ENCODE results near the gene ABCC12. TPM values are rescaled to one million over a fixed set of nuclear protein-coding genes. Genes with fewer than 3 reads are reported as not detected.

ABCC12 gene
- polyA plus RNA-seq, 1 donor (not counting 4 experiments of a cell fraction or from before 2014, with no cell fraction given), result not detected

DNA sequence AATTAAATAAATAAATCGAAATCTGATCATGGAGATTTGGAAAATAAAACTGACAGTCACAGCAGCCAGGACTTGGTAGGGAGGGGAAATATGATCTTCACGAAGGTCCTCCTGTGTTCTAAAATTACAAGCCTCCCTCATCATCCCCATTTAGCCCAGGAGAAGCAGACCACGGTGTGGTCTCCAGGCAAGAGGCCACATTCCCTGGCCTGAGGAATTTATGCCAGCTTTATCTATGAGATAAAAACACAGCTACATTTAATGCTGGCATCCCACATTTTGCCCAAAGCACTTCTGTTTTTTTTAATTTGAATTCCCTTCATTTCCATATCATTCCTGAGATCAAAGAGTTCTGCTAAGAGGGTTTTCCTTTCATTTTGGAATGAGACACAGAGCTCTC is 43.2 kb downstream of the ABCC12 start:
- dilution Hi-C loops (cut with MboI; ENCODE audit: extremely low pct_ligation_motif_present, low sequenced_read_pairs), result no loop called here
- Histone ChIP-seq H4K20me1 (ENCODE audit: control insufficient read depth, extremely low read depth, insufficient read depth, low read length) (no peaks in the 10 kb centered on the region), H3K27ac (ENCODE audit: control insufficient read depth, insufficient read depth, low read length) (no peak overlapping the region), H3K4me2 (ENCODE audit: control insufficient read depth, extremely low read depth, insufficient read depth, low read depth, low read length) (no peak overlapping the region), H2AFZ (ENCODE audit: control insufficient read depth, low read length) (no peak overlapping the region), H3K9ac (ENCODE audit: control insufficient read depth, extremely low read depth, insufficient read depth, low read length) (no peak overlapping the region), H3K36me3 (ENCODE audit: control insufficient read depth in 2 of 2, extremely low read depth in 1 of 2, insufficient read depth in 2 of 2, low read length in 2 of 2) (no peaks in the 10 kb centered on the region), H3K4me1 (ENCODE audit: control insufficient read depth, extremely low read depth, insufficient read depth, low read length) (no peaks in the 10 kb centered on the region), H3K27me3 (ENCODE audit: control insufficient read depth, extremely low read depth, insufficient read depth, low read length) (peaks cover 36% of the 10 kb centered on the region), H3K4me3 (ENCODE audit: control insufficient read depth in 2 of 3, extremely low read depth in 1 of 3, insufficient read depth in 2 of 3, low read depth in 1 of 3, low read length in 3 of 3) (no peak overlapping the region), H3K9me3 (ENCODE audit: control insufficient read depth, low read depth, low read length) (no peaks in the 10 kb centered on the region), H3K79me2 (ENCODE audit: control insufficient read depth, insufficient read depth, low read length) (no peaks in the 10 kb centered on the region), H3K9me1 (ENCODE audit: control insufficient read depth, extremely low read depth, insufficient read depth, low read length) (no peaks in the 10 kb centered on the region)
- FAIRE-seq, result no peak
- TF ChIP-seq EZH2 (IDR thresholded peaks at IDR 0.05; ENCODE audit: low read length) (no peak), CTCF (optimal IDR thresholded peaks at IDR 0.05 in 1 of 3, IDR thresholded peaks at IDR 0.05 in 1 of 3, conservative IDR thresholded peaks at IDR 0.05 in 1 of 3; ENCODE audit: extremely low read depth in 1 of 3, insufficient read depth in 2 of 3, low read length in 3 of 3) (no peak)
- DNase-seq (ENCODE audit: low read depth, low spot score), result no peak

DNA sequence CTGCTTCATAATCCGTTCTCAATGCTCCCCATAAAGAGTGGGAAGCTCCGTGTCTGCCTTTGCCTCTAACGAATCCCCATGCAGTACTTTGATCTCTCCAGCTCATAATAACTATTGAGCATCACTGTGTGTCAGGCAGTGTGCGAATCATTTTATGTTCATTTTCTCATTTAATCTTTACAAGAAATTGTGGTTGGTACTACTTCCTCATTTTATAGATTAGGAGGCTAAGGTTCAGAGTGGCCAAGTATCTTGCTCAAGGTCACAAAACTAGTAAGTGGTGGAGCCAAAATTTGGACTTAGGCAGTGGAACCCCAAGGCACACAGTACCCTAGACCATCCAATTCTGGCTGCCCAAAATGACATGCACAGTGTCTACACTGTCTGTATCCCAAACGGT is 44.8 kb downstream of the ABCC12 start:
- H3K36me3 ChIP-seq (ENCODE audit: control insufficient read depth in 2 of 2, extremely low read depth in 1 of 2, insufficient read depth in 2 of 2, low read length in 2 of 2), result no peaks in the 10 kb centered on the region
- H3K9me1 ChIP-seq (ENCODE audit: control insufficient read depth, extremely low read depth, insufficient read depth, low read length), result no peaks in the 10 kb centered on the region
- no peak overlapping the region for H3K9ac ChIP-seq (ENCODE audit: control insufficient read depth, extremely low read depth, insufficient read depth, low read length)
- dilution Hi-C loops (cut with MboI; ENCODE audit: extremely low pct_ligation_motif_present, low sequenced_read_pairs), result no loop called here
- no peaks in the 10 kb centered on the region for H4K20me1 ChIP-seq (ENCODE audit: control insufficient read depth, extremely low read depth, insufficient read depth, low read length)
- H3K4me2 ChIP-seq (ENCODE audit: control insufficient read depth, extremely low read depth, insufficient read depth, low read depth, low read length), result no peak overlapping the region
- H3K9me3 ChIP-seq (ENCODE audit: control insufficient read depth, low read depth, low read length), result no peaks in the 10 kb centered on the region
- H3K4me1 ChIP-seq (ENCODE audit: control insufficient read depth, extremely low read depth, insufficient read depth, low read length), result no peaks in the 10 kb centered on the region
- H3K79me2 ChIP-seq (ENCODE audit: control insufficient read depth, insufficient read depth, low read length), result no peaks in the 10 kb centered on the region
- no peak for DNase-seq (ENCODE audit: low read depth, low spot score)
- no peak overlapping the region for H3K4me3 ChIP-seq (ENCODE audit: control insufficient read depth in 2 of 3, extremely low read depth in 1 of 3, insufficient read depth in 2 of 3, low read depth in 1 of 3, low read length in 3 of 3)
- TF ChIP-seq CTCF (optimal IDR thresholded peaks at IDR 0.05 in 1 of 3, IDR thresholded peaks at IDR 0.05 in 1 of 3, conservative IDR thresholded peaks at IDR 0.05 in 1 of 3; ENCODE audit: extremely low read depth in 1 of 3, insufficient read depth in 2 of 3, low read length in 3 of 3), result no peak
- TF ChIP-seq EZH2 (IDR thresholded peaks at IDR 0.05; ENCODE audit: low read length), result no peak
- H3K27ac ChIP-seq (ENCODE audit: control insufficient read depth, insufficient read depth, low read length), result no peak overlapping the region
- H2AFZ ChIP-seq (ENCODE audit: control insufficient read depth, low read length), result no peak overlapping the region
- peaks cover 36% of the 10 kb centered on the region for H3K27me3 ChIP-seq (ENCODE audit: control insufficient read depth, extremely low read depth, insufficient read depth, low read length)
- FAIRE-seq, result no peak
